Endothelial cell of umbilical vein (primary cell): ENCODE data around the gene UNC13D.

Experiments
- CTCF ChIP-seq, 2 donors: IDR thresholded peaks; 1 replicate in 1 of 2; 2 replicates in 1 of 2; pipeline ENCODE4 v1.5.1; 2011; ENCODE audit warnings: low read length in 2 of 2, mild to moderate bottlenecking in 2 of 2, moderate library complexity in 2 of 2, control low read depth in 1 of 2, inconsistent platforms in 1 of 2, low read depth in 1 of 2; ENCODE audit not compliant: insufficient read depth in 1 of 2; ENCODE audit errors: extremely low read depth in 1 of 2
- EZH2 ChIP-seq: IDR thresholded peaks from 2 replicates; pipeline ENCODE4 v1.6.1; 2012; ENCODE audit warnings: borderline replicate concordance, low read depth, mild to moderate bottlenecking, moderate library complexity, low read length, inconsistent platforms; ENCODE audit not compliant: severe bottlenecking
- JUN ChIP-seq: IDR thresholded peaks from 2 replicates; pipeline ENCODE4 v1.6.1; 2011; ENCODE audit warnings: borderline replicate concordance, low read depth; ENCODE audit not compliant: insufficient read length, insufficient read depth
- MAX ChIP-seq: IDR thresholded peaks from 2 replicates; pipeline ENCODE4 v1.6.1; 2011; ENCODE audit not compliant: insufficient read depth, insufficient read length
- MYC ChIP-seq: IDR thresholded peaks from one replicate; pipeline ENCODE4 v1.6.1; 2011; ENCODE audit warnings: mild to moderate bottlenecking, low read depth, low read length
- POLR2A ChIP-seq: IDR thresholded peaks from 2 replicates; pipeline ENCODE4 v1.6.1; 2012; ENCODE audit warnings: low read depth, mild to moderate bottlenecking, control low read depth, low read length
- POLR2AphosphoS5 ChIP-seq: IDR thresholded peaks from 2 replicates; pipeline ENCODE4 v1.6.1; 2012; ENCODE audit warnings: low read depth, mild to moderate bottlenecking, control low read depth, low read length, moderate library complexity; ENCODE audit not compliant: insufficient read depth

- no peak for TF ChIP-seq CTCF (IDR thresholded peaks at IDR 0.05; ENCODE audit: extremely low read depth in 1 of 2, insufficient read depth in 1 of 2, low read depth in 1 of 2, low read length in 2 of 2)
- no peak for TF ChIP-seq POLR2AphosphoS5
- TF ChIP-seq POLR2A, result no peak
- TF ChIP-seq EZH2, result no peak
- TF ChIP-seq JUN, result no peak
- TF ChIP-seq MAX, result no peak
- no peak for TF ChIP-seq MYC
These were observed 33.0 kb downstream of the UNC13D start for GRCh38 chr17:75811174-75811573.
